HG03558 (cell line): Measurements from ENCODE around the gene KBTBD3.
"Not testable (repeated sequence)": the region's sequence is repeated elsewhere in the genome, so short reads cannot be mapped to it uniquely, and the experiment has no call there.

Source experiments
- ATAC-seq: cut with Tn5 transposase; IDR thresholded peaks from one replicate; pipeline ENCODE4 v1.9.1; 2021; ENCODE audit warnings: moderate number of reproducible peaks; ENCODE audit not compliant: unreplicated experiment; ENCODE audit errors: extremely low read depth

The KBTBD3 gene

GRCh38 chr11:106061954-106062949, 14.9 kb downstream of the KBTBD3 start:
- no peak for ATAC-seq

GRCh38 chr11:106061249-106061784, 15.8 kb downstream of the KBTBD3 start:
- ATAC-seq = no peak

- ATAC-seq = no peak
Measured at GRCh38 chr11:106059617-106060016, 17.5 kb downstream of the KBTBD3 start.

GRCh38 chr11:106058377-106058776, 18.8 kb downstream of the KBTBD3 start:
- not testable (repeated sequence) for ATAC-seq

- no peak for ATAC-seq
Measured at GRCh38 chr11:106051103-106051502, 26.0 kb downstream of the KBTBD3 start.

- no peak for ATAC-seq
Measured at GRCh38 chr11:106049727-106050476, 27.2 kb downstream of the KBTBD3 start.

GRCh38 chr11:106047631-106048030, 29.5 kb downstream of the KBTBD3 start:
- ATAC-seq = no peak

- no peak for ATAC-seq
Measured at GRCh38 chr11:106043540-106043939, 33.6 kb downstream of the KBTBD3 start.

- ATAC-seq = no peak
Measured at GRCh38 chr11:106032861-106033260, 44.3 kb downstream of the KBTBD3 start.

- ATAC-seq = no peak
Measured at GRCh38 chr11:106031936-106032335, 45.2 kb downstream of the KBTBD3 start.

- ATAC-seq = no peak
Measured at GRCh38 chr11:106031202-106031810, 45.8 kb downstream of the KBTBD3 start.

- no peak for ATAC-seq
Measured at GRCh38 chr11:106030609-106031008, 46.5 kb downstream of the KBTBD3 start.

GRCh38 chr11:106022795-106023275, 54.3 kb downstream of the KBTBD3 start:
- ATAC-seq = no peak

- peak; percentile 96 for ATAC-seq
Measured at GRCh38 chr11:106021967-106022794, 55.0 kb downstream of the KBTBD3 start, which contains the start of gene MSANTD4. Gene MSANTD4, minus strand, starts transcription at chr11:106022240. Its CDS starts 11,323 bp downstream, at chr11:106010917.

GRCh38 chr11:106021181-106021966, 55.8 kb downstream of the KBTBD3 start:
- ATAC-seq = peak; percentile 0

GRCh38 chr11:106017093-106017492, 60.1 kb downstream of the KBTBD3 start:
- no peak for ATAC-seq

GRCh38 chr11:106015066-106015465, 62.1 kb downstream of the KBTBD3 start:
- no peak for ATAC-seq

GRCh38 chr11:106014620-106015019, 62.5 kb downstream of the KBTBD3 start:
- ATAC-seq = no peak

- no peak for ATAC-seq
Measured at GRCh38 chr11:106014035-106014434, 63.1 kb downstream of the KBTBD3 start.
